Fibroblast of the aortic adventitia (primary cell): Measurements from ENCODE around the gene LMX1B. TPM values are rescaled to one million over a fixed set of nuclear protein-coding genes. Genes with fewer than 3 reads are reported as not detected.

Source experiments
- DNase-seq: peaks from one replicate; pipeline ENCODE4 v3.0.0-alpha.2; 2010; ENCODE audit warnings: low read depth
- H3K4me3 ChIP-seq: 2 replicates; pipeline ENCODE4 v1.5.1; 2011; ENCODE audit warnings: low read depth, mild to moderate bottlenecking, control low read depth, low read length, moderate library complexity
- CTCF ChIP-seq: IDR thresholded peaks from 2 replicates; pipeline ENCODE4 v1.5.1; 2011; ENCODE audit warnings: mild to moderate bottlenecking, low read length, control low read depth, inconsistent platforms; ENCODE audit not compliant: insufficient read depth
- total RNA-seq: library from RNA; depleted of rRNA; stranded (reverse); fragments of >200 nt; gene quantifications from 2 replicates; pipeline ENCODE4 v1.2.3, GENCODE V29; 2012; ENCODE audit warnings: low replicate concordance

Gene LMX1B
- total RNA-seq, 1 donor: not detected

- DNase-seq: no peak
- no peak for TF ChIP-seq CTCF
- no peak overlapping the region for H3K4me3 ChIP-seq
Observed at GRCh38 chr9:126700903-126701812, 87.4 kb downstream of the LMX1B start.

- no peak for DNase-seq
- H3K4me3 ChIP-seq: no peak overlapping the region
- TF ChIP-seq CTCF: no peak
Observed at GRCh38 chr9:126701813-126702140, 88.0 kb downstream of the LMX1B start.

- DNase-seq: no peak
- peak; percentile 71 for TF ChIP-seq CTCF
Observed at GRCh38 chr9:126702151-126703001, 88.6 kb downstream of the LMX1B start.

GRCh38 chr9:126703002-126703865 lies 89.5 kb downstream of the LMX1B start:
- no peak for DNase-seq
- H3K4me3 ChIP-seq: no peak overlapping the region
- TF ChIP-seq CTCF: no peak

More at GRCh38 chr9:126702151-126703001, 88.6 kb downstream of the LMX1B start:
- no peak overlapping the region for H3K4me3 ChIP-seq

GRCh38 chr9:126703866-126704156 lies 90.1 kb downstream of the LMX1B start:
- H3K4me3 ChIP-seq: no peak overlapping the region
- TF ChIP-seq CTCF: no peak
- DNase-seq: no peak

GRCh38 chr9:126704157-126704891 lies 90.6 kb downstream of the LMX1B start:
- no peak overlapping the region for H3K4me3 ChIP-seq
- TF ChIP-seq CTCF: peak; percentile 2
- DNase-seq: peak; percentile 43
